Neutrophil (primary cell): Measurements from ENCODE around the gene MYDGF.

ENCODE experiments used
- H3K27ac ChIP-seq: fragments of 200-600 bp; sonication (generic); 2 replicates; pipeline ENCODE4 v1.5.1; 2016; ENCODE audit warnings: mild to moderate bottlenecking, moderate library complexity
- H3K27me3 ChIP-seq: fragments of 200-600 bp; sonication (generic); 2 replicates; pipeline ENCODE4 v1.6.0; 2016; ENCODE audit warnings: mild to moderate bottlenecking
- H3K36me3 ChIP-seq: fragments of 200-600 bp; sonication (generic); 2 replicates; pipeline ENCODE4 v1.5.1; 2017
- H3K4me1 ChIP-seq, 2 experiments: fragments of 200-600 bp in 1 of 2; sonication (generic) in 1 of 2; 1 replicate in 1 of 2; 2 replicates in 1 of 2; pipeline versions ENCODE4 v1.5.1 to v1.6.1; 2013 to 2016; ENCODE audit warnings: low read depth in 1 of 2, low read length in 1 of 2, mild to moderate bottlenecking in 1 of 2, moderate library complexity in 1 of 2; ENCODE audit not compliant: control insufficient read depth in 1 of 2, insufficient read depth in 1 of 2
- H3K4me3 ChIP-seq, 2 experiments: fragments of 200-600 bp in 1 of 2; sonication (generic) in 1 of 2; 1 replicate in 1 of 2; 2 replicates in 1 of 2; pipeline ENCODE4 v1.5.1; 2013 to 2016; ENCODE audit warnings: low read depth in 1 of 2, low read length in 1 of 2, mild to moderate bottlenecking in 1 of 2, moderate library complexity in 1 of 2
- H3K9me3 ChIP-seq: fragments of 200-600 bp; sonication (generic); 2 replicates; pipeline ENCODE4 v1.5.1; 2016
- TF ChIP-seq, protein P1 (sequence below): fragments of 200-600 bp; sonication (generic); IDR thresholded peaks from 2 replicates; pipeline ENCODE4 v1.5.1; 2016; ENCODE audit warnings: antibody characterized with exemption

Gene MYDGF

GRCh38 chr19:4653793-4654436 lies 16.2 kb downstream of the MYDGF start:
- Histone ChIP-seq H3K27me3 (no peaks in the 10 kb centered on the region), H3K4me3 (no peak overlapping the region), H3K36me3 (peaks cover 58% of the 10 kb centered on the region), H3K9me3 (no peaks in the 10 kb centered on the region), H3K27ac (no peak overlapping the region), H3K4me1 (no peaks in the 10 kb centered on the region)
- TF ChIP-seq, protein P1, sequence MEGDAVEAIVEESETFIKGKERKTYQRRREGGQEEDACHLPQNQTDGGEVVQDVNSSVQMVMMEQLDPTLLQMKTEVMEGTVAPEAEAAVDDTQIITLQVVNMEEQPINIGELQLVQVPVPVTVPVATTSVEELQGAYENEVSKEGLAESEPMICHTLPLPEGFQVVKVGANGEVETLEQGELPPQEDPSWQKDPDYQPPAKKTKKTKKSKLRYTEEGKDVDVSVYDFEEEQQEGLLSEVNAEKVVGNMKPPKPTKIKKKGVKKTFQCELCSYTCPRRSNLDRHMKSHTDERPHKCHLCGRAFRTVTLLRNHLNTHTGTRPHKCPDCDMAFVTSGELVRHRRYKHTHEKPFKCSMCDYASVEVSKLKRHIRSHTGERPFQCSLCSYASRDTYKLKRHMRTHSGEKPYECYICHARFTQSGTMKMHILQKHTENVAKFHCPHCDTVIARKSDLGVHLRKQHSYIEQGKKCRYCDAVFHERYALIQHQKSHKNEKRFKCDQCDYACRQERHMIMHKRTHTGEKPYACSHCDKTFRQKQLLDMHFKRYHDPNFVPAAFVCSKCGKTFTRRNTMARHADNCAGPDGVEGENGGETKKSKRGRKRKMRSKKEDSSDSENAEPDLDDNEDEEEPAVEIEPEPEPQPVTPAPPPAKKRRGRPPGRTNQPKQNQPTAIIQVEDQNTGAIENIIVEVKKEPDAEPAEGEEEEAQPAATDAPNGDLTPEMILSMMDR, result no peak

DNA sequence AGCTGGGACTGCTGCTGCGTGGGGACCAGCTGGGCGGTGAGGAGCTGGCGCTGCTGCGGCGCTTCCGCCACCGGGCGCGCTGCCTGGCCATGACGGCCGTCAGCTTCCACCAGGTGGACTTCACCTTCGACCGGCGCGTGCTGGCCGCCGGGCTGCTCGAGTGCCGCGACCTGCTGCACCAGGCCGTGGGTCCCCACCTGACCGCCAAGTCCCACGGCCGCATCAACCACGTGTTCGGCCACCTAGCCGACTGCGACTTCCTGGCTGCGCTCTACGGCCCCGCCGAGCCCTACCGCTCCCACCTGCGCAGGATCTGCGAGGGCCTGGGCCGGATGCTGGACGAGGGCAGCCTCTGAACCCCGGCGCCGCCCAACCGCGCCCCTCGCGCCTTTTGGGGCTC lies 18.1 kb downstream of the MYDGF start:
- no peaks in the 10 kb centered on the region for H3K4me1 ChIP-seq
- no peak overlapping the region for H3K27ac ChIP-seq
- peaks cover 40% of the 10 kb centered on the region for H3K36me3 ChIP-seq
- no peak overlapping the region for H3K4me3 ChIP-seq
- no peaks in the 10 kb centered on the region for H3K9me3 ChIP-seq
- no peaks in the 10 kb centered on the region for H3K27me3 ChIP-seq
- TF ChIP-seq, protein P1, result no peak

DNA sequence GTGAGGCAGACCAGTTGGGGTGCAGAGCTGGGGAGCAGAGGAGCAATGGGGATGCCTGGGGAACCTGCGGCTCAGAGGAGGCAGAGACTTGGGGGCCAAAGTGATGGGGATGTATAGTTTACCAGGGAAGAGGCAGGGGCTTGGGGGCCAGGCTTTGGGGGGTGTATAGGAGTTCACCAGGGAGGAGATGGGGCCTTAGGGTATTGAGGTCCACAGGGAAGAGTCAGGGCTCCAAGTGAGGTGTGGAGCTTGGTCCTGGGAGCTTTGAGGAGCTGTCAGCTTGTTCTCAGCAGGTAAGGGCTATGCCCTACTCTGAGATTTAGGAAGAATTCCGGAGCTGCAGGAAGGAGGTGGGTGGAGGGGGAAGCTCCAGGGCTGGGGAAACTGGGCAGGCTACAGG lies 20.0 kb downstream of the MYDGF start:
- peaks cover 22% of the 10 kb centered on the region for H3K36me3 ChIP-seq
- TF ChIP-seq, protein P1, result no peak
- H3K4me3 ChIP-seq, result no peak overlapping the region
- H3K27ac ChIP-seq, result no peak overlapping the region
- H3K27me3 ChIP-seq, result no peaks in the 10 kb centered on the region
- H3K4me1 ChIP-seq, result no peaks in the 10 kb centered on the region
- no peaks in the 10 kb centered on the region for H3K9me3 ChIP-seq

DNA sequence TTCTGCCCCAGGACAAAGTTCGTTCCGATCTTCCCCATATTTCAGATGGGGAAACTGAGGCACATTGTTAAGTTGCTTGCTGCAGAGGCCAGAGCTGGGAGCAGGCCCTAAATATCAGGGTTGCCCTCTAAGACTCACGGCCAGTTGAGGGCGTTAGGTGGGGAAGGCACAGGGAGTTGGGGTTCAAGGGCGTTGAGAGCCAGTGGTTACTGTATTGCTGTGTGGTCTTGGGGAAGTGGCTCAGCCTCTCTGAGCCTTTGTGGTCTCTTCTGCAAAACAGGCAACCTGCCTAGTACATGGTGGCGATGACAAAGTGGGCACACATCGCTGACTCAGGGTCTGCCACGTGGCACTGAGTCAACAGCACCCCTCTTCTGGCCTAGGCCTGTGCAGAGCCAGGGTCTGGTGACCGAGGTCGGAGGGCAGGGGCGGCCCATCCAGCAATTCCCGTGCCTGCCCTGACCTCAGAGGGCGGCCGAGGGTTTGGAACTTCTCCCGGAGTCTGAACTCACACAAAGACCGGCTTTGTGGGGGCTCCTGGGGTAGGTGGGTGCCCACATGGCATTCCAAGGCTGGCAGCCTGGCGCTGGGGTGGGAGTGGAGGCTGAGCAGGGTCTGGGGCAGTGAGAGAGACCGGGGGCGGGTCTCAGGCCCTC lies 20.6 kb downstream of the MYDGF start:
- H3K27ac ChIP-seq, result no peak overlapping the region
- no peaks in the 10 kb centered on the region for H3K4me1 ChIP-seq
- H3K9me3 ChIP-seq, result no peaks in the 10 kb centered on the region
- no peak overlapping the region for H3K4me3 ChIP-seq
- H3K27me3 ChIP-seq, result no peaks in the 10 kb centered on the region
- TF ChIP-seq, protein P1, result no peak
- H3K36me3 ChIP-seq, result peaks cover 15% of the 10 kb centered on the region

GRCh38 chr19:4647676-4648644 lies 22.2 kb downstream of the MYDGF start:
- Histone ChIP-seq H3K4me1 (no peaks in the 10 kb centered on the region), H3K4me3 (no peak overlapping the region), H3K9me3 (no peaks in the 10 kb centered on the region), H3K36me3 (peaks cover 11% of the 10 kb centered on the region), H3K27me3 (no peaks in the 10 kb centered on the region), H3K27ac (no peak overlapping the region)
- TF ChIP-seq, protein P1, result no peak
